M059J (cell line): ENCODE results near the gene SLX9. TPM values are rescaled to one million over a fixed set of nuclear protein-coding genes. Genes with fewer than 3 reads are reported as not detected.
A peak's percentile ranks its signal among the peaks of the same experiment; 100 is the strongest.

ENCODE experiments used
- DNase-seq: peaks from one replicate; pipeline ENCODE4 v3.0.0-alpha.2; 2012; ENCODE audit warnings: low read depth
- total RNA-seq: library from RNA; depleted of rRNA; stranded (reverse); fragments of >200 nt; shearing (Covaris generic); gene quantifications from 2 replicates; pipeline ENCODE4 v1.2.3, GENCODE V29; 2014

Gene SLX9
- total RNA-seq, 1 experiment from 2014 or later, result 23.4 TPM

GRCh38 chr21:44916965-44917364 lies 22.9 kb upstream of the SLX9 start:
- peak; percentile 68 for DNase-seq

GRCh38 chr21:44917446-44918106 lies 22.3 kb upstream of the SLX9 start:
- DNase-seq, result no peak

GRCh38 chr21:44918107-44918470 lies 21.7 kb upstream of the SLX9 start:
- DNase-seq, result no peak

GRCh38 chr21:44918581-44919033 lies 21.2 kb upstream of the SLX9 start:
- DNase-seq, result no peak

DNA sequence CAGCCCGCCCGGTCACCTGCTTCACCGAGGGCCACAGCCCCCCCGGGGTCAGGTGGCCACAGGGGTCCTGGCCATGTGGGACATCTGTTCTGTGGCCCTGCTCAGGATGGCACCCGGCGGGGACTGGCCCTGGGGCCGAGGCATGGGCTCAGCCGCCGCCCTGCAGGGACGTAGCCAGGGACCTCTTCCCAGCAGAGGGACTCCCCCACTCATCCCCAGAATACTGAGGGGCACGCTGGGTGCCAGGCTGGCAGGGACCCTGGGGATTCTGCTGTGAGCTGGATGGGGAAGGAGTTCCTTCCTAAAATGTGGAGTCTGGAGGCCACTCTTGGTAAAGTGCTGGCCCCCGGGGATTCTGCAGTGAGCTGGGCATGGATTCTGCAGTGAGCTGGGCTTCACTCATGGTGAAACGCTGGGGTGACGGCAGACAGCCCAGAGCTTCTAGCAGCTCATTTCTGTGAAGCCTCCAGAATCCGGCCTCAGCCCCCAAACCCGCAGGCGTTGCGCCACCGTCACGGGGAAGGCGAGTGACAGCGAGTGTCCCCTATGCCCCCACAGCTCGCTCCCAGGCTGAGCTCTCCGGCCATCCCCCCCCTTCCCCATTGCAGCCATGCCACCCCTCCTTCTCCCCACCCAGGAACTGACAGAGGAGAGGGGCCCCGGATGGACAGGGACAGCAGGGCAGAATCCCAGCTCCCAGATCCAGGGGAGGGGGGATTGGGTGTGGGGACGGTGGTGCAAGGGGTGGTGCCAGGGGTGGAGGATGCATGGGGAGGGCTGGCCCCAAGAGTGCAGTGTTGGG lies 20.5 kb upstream of the SLX9 start:
- DNase-seq, result no peak

- no peak for DNase-seq
These were observed 19.7 kb upstream of the SLX9 start for GRCh38 chr21:44919913-44920693.

GRCh38 chr21:44920694-44921604 lies 18.9 kb upstream of the SLX9 start, which contains the start of gene ITGB2:
TSS of gene ITGB2 (minus strand) at chr21:44920899. CDS start at chr21:44910782, 10,117 bp downstream.
- no peak for DNase-seq

DNA sequence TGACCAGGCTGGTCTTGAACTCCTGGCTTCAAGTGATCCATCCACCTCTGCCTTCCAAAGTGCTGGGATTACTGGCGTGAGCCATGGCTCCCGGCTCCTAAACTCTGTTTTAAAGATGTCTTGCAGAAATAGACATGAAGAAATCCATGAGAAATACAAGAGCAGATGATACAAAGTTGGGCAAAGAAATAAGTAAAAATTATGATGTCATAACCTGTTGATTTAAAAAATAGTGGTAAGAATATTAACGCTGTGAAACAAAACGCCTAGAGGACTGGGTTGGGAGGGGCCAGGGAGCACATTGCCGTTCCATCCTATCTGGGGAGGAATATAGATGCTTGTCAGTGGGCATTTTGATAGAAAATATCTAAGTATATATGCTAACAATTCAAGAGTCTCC lies 17.9 kb upstream of the SLX9 start:
- no peak for DNase-seq

- no peak for DNase-seq
These were observed 16.2 kb upstream of the SLX9 start for GRCh38 chr21:44923480-44924084.

GRCh38 chr21:44924606-44925377 lies 15.0 kb upstream of the SLX9 start:
- no peak for DNase-seq

DNA sequence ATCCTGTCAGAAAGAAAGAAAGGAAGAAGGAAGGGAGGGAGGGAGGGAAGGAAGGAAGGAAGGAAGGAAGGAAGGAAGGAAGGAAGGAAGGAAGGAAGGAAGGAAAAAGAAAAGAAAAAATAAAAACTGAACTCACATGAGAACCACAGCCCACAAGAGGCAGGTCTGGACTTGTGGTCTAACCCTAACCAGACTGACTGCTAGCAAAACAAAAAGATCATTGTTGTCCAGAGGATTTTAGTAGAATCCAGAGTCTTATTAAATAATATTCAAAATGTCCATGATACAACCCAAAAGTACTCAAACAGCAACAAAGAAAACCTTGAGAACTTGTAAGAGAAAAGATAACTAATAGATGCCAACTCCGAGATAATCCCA lies 14.5 kb upstream of the SLX9 start:
- no peak for DNase-seq

DNA sequence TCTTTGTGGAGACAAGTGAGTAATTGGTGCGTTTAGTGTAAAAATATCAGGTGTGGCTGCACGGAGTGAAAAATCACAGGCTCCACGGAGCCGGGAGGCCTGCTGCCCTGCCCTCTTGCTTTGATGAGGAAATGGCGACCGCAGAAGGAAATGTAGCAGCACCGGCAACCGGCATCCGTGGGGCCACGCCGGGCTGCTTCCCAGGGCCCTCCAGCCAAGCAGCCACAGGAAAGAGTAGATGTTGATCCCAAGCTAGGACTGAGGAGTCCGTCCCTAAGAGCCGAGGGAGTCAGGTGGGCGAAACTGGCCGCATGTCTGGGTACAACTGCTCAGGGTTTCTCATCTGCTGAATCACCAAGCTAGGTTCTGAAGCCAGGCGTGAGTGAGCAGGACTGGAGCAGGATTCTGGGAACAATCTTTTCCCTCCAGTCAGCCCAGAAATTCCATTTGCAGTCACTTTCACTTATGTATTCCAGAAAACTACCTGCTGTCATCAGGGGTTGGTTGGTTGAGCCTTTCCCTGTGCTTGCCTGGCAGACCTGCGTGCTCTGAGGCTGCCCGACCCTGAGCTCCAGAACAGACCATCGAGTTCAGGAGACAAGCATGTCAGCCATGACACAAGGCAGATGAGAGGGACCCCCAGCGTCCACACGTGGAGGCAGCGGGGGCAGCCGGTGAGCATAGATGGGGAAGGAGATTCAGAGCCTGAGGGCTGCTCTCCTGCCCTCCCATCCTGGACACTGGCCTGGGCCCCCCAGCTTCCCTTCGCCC lies 13.3 kb upstream of the SLX9 start:
- peak; percentile 39 for DNase-seq

GRCh38 chr21:44927259-44927586 lies 12.6 kb upstream of the SLX9 start:
- no peak for DNase-seq

DNA sequence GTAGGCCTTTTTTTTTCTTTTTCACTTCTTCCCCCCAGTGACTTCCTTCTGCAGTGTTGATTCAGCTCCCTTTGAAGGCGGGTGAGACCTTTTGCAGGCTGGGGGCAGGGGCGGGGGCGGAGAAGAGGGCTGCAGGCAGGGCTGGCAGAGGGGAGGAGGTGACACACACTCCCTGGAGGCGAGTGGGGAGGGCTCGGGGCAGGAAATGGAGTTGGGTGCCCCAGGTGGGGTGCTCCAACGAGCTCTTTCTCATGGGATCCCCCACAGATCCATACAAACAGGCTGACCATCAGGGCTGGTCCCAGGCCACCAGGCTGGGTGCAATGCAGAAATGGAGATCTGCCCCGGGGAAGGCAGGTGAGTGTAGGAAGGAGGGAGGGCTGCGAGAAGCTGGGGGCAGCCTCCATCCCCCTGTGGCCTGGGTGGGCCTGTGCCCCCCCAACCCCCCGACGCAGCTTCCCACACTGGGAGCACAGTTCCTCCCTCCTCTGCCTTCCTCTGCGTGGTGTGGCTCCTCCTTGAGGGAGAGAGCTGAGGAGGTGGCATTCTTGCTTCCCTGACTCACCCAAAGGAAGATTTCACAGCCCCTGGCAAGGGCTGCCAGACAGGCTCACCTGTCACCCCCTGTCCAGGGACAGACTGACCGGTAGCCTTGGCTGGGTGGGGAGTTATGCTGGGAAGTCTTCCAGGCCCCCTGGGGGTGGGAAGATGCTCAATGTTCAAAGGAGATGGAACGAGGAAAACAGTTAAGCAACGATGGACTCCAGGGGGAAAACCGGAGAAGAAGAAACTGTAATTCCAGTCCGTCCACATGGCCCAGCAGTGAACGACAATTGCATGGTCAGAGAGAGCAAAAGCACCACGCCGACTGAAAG lies 12.0 kb upstream of the SLX9 start:
- peak; percentile 81 for DNase-seq

DNA sequence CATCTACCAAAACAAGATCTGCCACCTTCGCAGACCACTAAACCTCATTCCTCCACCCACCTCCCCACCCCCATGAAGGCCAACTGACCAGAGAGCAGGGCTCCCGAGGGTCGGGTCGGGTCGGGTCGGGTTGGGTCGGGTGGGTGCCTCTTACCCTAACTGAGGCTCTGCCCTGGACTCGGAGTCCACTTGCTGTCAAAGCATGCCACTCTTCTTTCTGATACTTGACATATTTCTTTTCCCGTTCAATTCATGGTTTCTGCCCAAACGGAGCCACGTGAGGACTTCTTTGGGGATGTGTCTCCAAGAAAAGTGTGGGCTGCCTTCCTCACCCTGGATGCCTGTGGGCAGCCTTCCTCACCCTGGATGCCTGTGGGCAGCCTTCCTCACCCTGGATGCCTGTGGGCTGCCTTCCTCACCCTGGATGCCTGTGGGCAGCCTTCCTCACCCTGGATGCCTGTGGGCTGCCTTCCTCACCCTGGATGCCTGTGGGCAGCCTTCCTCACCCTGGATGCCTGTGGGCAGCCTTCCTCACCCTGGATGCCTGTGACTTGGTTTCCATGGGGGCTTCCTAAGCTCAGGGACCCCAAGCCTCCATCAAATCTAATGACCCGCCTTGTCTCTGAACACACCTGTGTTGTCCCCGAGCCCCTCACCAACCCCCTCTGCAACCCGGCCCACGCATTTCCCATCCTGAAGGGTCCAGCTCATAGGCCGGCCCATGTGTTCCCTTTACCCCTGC lies 11.2 kb upstream of the SLX9 start:
- peak; percentile 77 for DNase-seq

DNA sequence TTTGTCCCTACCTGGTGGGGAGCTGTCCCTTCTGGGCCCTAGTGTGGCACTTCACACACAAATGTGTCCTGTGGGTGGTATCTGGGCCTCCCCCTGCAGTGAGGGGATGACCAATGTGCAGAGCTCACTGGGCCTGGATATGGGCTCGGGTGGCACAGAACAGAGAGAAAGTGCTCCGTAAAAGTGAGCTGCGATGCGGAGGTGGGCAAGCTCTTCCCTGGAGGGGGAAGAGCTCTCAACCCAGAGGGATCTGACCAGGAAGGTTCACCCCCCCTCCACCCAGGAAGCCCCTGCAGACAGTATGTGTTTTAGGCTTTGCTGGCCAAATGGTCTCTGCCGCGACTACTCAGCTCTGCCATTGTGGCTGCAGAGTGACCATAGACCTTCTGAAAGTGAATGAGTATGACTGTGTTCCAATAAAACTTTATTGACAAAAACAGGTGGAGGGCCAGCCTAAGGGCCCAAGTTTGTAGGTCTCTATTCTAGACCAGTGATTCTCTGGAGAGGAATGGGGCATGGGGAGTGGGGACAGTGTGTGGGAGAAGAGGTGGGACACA lies 10.5 kb upstream of the SLX9 start:
- no peak for DNase-seq

DNA sequence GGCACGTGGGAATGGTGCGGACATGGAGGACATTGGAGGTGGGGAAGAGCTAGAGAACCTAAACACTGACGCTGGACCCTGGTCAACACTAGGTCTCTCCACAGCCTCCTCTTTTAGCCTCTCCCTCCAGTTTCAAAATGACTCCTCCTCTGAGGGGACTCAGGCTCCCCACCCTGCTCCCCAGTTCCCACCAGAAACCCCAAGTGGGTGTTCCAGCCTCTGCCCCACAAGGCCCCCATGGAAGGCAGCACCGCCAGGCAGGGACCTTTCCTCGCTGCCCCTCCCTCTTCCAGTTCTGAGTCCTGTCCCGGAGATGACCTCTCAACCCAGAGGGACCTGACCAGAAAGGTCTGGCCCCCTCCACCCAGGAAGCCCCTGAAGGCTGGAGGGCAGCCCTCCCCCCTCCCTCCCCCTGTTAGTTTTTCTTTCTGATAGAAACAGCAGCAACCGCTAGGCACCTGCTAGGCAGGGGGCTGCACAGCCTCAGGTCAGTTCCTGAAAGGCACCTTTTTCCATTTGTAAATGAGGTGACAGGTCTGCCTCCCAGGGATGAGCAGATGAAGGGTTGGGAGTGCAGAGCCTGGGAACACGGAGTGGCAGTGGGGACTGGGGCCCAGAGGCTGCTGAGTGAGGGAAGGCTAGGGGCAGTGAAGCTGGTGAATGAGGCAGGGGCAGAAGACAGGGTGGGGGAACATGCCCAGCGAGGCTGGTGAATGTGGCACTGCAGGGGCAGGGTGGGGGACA lies 9.9 kb upstream of the SLX9 start:
- DNase-seq, result no peak
